Limb (tissue), 2 donors: ENCODE measurements around the gene ACOT7.

Source experiments
- DNase-seq, 2 donors: peaks; one replicate each; pipeline ENCODE4 v3.0.0-alpha.2; 2016; ENCODE audit errors: extremely low spot score in 2 of 2

The ACOT7 gene

DNA sequence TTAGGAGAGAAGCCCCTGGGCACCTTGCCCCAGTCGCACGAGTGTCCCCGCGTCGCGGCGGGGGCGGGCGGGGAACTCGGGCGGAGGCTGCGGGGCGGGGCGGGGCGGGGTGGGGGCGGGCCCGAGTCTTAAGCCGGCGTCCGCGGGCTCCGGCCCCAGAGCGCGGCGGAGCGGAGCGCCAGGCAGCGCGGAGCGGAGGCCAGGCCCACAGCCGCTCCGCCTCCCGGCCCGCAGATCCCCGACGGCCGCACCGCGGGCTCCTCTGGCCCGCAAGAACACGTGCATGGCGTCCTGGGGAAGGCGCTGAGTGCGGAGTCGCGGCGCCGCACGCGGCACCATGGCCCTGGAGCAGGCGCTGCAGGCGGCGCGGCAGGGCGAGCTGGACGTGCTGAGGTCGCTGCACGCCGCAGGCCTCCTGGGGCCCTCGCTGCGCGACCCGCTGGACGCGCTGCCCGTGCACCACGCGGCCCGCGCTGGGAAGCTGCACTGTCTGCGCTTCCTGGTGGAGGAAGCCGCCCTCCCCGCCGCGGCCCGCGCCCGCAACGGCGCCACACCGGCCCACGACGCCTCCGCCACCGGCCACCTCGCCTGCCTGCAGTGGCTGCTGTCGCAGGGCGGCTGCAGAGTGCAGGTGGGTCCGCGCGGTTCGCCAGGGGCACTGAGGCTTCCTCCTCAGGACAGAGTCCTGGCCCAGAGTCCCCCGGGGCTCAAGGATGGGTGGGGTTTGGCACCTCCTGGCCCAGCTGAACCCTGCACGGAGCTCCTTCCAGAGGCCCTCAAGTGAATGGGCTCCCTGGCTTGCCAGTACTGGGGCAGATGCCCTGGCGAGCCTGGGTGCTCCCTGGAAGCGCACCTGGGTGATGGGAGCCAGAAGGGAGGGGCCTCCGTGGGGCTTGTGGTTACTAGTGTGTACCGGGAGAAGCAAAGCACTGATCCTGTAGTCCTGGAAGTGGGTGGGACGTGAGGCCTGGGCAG, 31.3 kb upstream of the ACOT7 start, which contains the start of gene ESPN:
TSS of gene ESPN (plus strand) at position 158 of the 975 bp plus-strand sequence. CDS start at position 338, 180 bp downstream.
- DNase-seq: no peak

DNA sequence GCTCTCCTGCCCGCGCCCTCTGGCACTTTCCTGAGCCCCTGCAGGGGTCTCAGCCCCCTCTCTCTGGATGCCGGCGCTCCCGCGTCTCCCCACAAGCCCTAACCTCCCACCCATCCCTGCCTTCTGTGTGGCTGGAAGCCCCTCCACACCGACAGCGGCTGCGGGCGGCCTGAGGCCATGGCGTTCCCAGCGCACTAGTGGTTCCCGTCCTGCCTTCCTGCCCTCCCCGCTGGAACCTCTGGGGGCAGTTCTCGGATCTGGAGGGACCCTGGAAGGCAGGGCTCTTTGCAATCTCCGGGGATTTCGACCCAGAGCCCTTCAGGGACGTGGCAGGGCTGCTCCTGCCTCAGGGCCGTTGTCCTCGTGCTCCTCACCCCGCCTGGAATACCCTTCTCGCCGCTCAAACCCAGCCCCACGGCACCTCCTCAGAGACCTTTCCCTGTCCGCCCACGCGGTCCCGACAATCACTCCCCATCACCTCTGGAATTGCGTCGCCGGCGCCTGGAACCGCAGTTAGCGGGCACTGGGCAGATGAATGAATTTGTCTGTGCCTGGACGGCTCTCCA, 30.5 kb upstream of the ACOT7 start:
- no peak for DNase-seq

DNA sequence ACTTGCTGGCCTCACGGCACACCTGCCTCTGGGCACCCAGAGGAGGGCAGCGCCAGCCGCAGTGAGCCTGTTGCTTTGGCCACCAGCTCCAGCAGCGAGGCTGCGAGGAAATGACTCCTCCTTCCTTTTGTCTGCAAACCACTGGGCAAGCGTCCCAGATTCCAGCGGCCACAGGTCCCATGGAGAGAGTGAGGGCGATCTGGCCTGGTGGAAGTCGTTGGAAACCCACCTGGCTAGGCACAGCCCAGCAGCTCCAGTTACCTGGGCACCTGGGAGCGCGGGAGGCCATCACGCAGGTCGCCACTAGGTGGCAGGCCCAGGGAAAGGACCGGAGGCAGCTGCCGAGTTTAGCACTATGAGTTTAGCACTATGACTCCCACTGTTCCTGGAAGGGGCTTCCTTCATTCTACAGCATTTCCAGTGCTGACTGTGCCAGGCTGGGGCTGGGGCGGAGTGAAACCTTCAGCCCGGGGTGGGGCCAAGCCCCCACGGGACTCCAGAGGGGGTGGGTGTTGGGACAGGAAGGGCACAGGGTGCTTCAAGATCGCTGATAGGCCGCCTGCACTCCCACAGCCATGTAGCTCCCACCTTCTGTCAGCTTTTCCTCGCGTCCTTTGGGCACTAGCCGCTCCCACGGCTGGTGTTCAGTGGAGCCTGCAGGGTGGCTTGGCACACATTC, 29.9 kb upstream of the ACOT7 start:
- no peak for DNase-seq

DNA sequence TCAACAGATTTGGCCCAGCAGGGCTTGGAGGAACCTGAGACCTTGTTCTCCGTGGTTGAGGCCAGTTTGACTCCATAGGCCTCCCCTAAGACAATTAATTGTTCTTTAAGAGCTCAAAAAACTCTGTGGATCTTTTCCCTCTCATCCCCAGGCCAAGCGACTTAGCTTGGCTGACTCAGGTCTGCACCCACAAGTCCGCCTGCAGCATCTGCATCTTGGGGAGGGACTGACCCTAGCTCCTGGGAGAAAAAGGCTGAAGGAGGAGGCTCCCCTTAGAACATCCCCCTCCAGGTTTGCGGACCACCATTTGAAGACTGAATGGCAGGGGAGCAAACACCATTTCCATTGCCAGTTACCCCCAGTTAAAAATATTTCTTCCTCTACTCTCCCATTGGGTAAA, 27.7 kb upstream of the ACOT7 start:
- DNase-seq: no peak

DNA sequence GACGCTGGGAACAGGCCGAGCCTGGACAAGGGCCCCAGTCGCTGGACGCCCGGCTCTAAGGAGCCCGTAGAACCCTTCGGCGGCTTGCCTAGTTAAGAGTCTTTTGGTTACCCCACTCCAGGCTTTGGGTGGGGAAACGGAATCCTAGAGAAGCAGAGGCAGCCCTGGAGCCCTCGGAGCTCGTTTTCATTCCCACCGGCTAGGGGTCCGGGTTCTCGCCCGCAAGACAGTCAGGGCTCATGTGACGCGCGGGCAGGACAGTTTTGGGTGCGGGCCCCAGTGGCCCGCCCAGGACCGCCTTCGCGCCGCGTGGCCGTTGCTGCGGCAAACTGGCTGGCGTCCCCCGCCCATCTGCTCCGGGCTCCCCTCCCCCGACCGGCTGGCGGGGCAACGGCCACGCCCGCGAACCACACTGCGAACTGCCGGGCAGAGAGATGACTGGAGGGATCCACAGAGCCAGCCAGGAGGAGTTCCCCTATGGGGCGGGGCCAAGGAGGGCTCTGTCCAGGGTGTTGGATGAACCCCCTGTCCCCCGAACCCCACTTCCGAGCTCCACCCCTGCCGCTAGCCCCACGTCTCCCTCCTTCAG, 27.0 kb upstream of the ACOT7 start:
- DNase-seq: no peak

DNA sequence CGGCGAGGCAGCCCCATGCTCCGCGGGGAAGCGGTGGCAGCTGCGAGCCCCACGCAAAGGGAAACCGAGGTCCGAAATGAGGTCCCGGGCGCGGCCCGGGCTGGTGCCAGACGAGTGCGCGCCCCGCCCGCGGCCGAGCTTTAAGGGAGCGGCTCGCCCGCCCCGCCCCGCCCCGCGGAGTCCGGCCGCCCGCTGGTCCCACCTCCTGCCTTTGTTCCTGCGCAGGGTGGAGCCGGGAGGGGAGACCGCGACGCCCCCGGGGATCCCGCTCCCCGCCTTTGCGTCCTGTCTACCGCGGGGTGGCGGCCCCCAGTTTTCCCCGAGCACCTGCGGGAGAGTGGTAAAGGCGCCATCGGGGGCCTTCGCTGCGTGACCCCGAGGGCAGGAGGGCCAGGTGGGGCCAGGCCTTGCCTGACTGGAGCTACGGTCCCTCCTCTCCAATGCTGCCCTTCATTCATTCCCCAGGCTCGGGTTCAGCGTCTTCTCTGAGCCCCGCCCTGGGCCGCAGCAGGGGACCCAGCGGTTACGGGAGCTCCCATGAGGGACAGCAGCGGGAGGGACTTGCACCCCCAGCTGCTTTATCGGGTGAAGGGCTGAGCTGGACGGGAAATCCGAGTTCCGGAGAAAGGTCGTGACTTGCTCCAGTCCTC, 26.4 kb upstream of the ACOT7 start, which contains the start of gene HES2:
TSS of gene HES2 (minus strand) at position 116 of the 650 bp plus-strand sequence. CDS start at position 17, 99 bp downstream.
- DNase-seq: no peak

DNA sequence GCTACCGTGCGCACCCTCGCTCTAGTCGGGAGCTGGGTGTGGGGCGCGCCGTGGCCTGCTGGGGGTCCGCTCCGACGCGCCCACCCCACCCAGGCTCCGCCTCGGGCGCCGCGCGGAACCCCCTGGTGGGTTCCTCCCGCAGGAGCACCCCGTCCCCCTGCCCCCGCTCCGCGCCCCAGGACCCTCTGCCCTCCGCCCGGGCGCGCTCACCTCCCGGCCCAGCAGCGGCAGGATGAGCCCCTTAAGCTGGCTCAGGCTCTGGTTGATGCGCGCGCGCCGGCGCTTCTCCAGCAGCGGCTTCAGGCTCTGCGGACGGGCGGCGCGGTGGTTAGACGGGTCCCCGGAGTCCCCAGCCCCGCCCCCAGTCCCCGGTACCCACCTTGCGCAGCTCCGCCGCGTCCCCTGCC, 25.8 kb upstream of the ACOT7 start:
- DNase-seq: no peak

DNA sequence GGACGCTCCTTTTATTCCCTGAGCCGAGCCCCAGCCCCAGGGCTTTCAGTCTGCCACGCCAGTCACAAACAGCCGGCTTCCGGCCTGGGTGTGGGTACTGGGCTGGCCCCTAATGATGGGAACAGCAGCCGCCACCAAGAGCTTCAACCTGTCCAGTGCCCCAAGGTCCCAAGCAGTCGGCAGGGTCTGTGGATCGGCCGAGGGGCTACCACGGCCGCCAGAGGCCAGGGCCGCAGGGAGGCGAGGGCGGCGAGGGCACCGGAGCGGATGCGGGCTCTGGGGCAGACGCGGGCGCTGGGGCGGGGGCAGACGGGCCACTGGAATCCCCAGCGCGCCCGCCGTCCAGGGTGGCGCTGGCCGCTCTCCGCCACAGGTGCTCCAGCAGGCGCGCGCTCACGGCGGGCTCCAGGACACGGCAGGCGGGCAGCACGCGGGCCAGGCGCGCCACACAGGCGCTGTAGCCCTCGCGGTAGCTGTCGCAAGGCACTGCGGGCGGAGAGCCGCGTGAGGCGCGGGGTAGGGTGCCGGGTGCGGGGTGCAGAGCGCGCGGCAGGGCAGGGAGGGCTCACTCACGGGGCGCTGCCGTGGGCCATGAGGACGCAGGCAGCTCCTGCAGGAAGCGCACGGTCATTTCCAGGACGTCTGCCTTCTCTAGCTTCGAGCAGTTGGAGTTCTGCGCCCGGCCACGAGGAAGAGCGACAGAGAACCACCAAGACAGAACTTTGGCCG, 25.3 kb upstream of the ACOT7 start:
- no peak for DNase-seq

DNA sequence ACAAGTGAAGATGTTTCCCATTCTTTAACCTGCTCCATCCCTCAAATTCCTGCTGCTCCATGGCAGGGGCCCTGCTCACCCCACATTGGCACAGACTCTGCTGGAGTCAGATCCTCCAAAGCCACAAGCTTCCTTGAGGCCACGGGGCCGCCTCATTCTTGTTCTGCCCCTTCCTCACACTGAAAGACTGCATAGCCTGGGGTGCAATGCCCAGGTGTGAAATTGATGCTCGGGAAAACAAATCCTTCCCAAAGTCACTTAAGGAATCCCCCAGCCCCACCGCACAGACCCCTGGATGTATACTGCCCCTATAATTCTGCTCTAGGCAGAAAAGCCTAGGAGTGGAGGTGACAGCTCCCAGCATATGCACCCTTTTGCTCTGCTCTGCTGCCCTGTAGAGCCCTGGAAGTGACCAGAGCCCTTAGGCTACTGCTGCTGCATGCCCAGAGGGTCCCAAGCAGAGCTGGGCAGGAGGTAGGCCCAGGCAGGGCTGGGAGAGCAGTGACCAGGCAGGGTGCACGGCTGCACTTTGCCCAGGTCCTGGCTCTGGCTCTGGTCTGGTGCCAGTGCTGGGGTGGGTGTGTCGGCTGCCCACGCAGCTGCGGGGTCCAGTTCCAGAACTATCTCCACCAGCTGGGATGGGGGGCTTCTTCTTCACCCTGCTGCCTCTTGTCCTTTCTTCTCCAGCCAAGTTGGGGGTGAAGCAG, 24.5 kb upstream of the ACOT7 start:
- no peak for DNase-seq

DNA sequence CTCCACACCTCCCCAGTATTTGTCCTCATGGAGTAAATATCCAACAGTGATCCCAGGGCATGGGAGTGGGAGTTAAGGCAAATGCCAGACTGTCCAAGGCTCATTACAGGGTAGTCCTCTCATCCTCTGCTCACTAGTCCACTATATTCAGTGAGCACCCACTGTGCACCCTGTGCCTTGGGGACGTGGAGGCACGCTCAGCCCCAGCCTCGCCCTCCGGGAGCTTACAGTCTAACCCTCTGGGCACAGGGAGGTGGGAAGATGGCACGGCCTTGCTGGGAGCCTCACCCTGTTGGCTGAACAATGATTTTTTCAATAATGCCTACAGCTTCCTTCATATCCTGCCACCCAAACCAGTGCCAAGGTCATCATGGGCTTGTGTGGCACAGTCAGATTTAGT, 23.3 kb upstream of the ACOT7 start:
- DNase-seq: no peak

DNA sequence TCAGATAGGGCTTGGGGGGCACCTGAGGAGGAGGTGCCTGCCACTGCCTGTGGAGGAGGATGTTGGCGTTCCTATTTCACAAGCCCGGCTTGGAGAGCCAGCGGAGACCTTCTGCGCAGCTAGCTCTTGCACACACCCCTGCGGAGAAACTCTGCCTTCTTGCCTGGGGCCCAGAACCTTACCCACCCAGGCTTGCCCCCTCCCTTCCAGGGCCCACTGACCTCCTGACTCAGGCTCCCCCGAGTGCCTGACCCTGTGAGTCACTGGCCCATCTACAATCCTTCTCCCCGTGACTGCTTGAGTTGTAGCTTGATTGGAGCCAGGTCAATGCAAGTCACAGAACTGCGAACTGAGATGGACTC, 22.7 kb upstream of the ACOT7 start:
- DNase-seq: no peak

DNA sequence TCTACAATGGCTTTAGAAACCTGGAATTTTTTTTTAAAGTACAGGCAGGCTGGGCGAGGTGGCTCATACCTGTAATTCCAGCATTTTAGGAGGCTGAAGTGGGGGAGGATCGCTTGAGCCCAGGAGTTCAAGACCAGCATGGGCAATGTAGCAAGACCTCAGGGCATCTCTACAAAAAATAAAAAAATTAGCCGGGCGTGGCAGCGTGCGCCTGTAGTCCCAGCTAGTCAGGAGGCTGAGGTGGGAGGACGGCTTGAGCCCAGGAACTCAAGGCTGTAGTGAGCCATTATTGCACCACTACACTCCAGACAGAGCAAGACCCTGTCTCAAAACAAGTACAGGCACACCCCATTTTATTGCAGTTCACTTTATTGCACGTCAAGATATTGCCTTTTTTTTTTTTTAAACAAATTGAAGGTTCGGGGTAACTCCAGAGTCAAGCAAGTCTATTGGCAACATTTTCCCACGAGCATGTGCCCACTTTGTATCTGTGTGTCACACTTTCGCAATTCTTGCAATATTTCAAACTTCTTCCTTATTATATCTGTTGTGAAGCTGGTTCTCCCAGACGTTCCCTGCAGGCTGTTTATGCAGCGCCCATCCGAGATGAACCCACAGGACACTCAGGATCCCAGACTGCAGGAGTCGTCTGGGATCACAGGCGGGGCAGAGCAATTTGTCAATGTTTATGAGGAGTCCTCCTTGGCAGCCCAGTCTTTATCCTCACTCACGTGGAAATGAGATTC, 21.5 kb upstream of the ACOT7 start:
- no peak for DNase-seq

DNA sequence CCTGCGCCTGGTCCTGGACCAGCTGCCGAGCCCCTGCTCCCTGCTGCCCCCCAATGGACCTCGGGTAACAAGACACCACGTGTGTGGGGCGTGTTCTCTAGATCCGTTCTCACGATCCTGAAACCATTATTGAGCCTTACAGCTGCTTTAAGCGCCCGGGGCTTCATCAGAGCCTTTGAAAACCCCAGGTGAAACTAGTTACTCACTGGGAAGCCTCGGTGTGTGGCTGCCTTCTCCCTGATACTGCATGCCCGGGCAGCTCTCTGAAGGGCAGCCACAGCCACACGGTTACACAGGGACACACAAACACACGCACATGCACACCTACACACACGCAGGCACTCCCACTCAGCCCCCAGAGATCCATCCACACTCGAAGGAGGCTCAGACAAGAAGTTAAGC, 20.9 kb upstream of the ACOT7 start:
- no peak for DNase-seq

DNA sequence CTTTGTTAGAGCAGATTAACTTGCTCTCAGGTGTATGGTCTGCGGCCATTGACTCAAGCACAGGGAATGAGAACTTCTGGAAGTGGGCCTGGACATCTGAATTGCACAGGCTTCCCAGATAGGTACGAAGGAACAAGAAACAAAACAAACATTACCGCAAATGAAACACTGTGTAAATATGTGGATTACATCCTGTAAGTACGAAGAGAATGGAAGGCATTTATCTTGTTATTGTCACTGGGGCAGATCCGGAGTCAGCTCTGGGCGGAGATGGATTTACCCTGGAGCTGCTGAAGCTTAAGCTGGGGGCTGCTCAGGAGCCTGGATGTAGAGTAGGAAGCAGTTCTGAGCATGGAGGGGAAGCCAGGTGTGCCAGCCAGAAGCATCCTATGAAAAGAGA, 19.3 kb upstream of the ACOT7 start:
- DNase-seq: no peak

DNA sequence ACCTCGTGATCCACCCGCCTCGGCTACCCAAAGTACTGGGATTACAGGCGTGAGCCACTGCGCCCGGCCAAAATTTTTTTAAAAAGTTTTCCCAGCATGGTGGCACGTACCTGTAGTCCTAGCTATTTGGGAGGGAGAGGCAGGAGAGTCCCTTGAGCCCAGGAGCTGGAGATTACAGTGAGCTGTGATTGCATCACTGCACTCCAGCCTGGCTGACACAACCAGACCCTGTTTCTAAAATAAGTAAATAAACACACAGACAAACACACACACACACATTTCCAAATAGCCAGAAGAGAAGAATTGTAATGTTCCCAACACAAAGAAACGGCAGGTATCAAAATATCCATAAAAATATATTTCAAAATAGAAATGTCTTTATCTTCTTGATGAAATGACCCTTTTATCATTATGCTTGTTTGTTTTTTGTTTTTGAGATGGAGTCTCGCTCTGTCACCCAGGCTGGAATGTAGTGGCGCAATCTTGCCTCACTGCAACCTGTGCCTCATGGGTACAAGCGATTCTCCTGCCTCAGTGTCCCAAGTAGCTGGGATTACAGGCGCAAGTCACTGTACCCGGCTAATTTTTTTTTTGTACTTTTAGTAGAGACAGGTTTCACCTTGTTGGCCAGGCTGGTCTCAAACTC, 16.8 kb upstream of the ACOT7 start:
- no peak for DNase-seq

DNA sequence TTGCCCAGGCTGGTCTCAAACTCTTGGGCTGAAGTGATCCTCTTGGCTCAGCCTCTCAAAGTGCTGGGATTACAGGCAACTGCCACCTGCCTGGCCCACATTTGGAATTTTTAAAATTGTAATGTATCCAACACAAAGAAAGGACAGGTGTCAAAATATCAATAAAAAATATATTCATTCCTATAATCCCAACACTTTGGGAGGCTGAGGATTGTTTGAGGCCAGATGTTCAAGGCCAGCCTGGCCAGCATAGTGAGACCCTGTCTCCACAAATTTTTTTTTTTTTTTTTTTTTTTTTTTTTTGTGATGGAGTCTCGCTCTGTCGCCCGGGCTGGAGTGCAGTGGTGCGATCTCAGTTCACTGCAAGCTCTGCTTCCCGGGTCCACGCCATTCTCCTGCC, 16.2 kb upstream of the ACOT7 start:
- DNase-seq: no peak

DNA sequence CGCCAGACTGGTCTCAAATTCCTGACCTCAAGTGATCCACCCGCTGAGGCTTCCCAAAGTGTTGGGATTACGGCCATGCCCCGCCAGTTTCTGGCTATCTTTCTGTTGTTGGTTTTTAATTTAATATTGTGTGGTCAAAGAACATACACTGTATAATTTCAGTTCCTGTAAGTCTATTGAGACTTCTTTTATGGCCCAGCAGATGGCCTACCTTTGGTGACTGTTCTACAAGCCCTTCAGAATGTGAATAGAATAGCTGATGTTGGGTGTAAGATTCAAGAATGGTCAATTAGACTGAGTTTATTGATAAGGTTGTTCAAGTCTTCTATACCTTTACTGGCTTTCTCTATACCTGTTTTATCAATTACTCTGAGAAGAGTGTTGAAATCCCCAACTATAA, 15.5 kb upstream of the ACOT7 start:
- DNase-seq: no peak

DNA sequence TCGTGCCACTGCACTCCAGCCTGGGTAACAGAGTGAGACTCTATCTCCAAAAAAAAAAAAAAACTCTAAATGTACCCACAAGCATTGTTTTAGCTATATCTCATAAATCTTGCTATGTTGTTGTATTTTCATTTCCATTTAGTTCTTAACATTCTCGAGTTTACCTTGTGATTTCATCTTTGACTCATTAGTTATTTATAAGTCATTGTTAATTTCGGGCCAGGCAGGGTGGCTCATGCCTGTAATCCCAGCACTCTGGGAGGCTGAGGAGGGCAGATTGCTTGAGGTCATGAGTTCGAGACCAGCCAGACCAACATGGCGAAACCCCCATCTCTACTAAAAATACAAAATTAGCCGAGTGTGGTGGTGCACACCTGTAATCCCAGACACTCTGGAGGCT, 14.5 kb upstream of the ACOT7 start:
- no peak for DNase-seq

DNA sequence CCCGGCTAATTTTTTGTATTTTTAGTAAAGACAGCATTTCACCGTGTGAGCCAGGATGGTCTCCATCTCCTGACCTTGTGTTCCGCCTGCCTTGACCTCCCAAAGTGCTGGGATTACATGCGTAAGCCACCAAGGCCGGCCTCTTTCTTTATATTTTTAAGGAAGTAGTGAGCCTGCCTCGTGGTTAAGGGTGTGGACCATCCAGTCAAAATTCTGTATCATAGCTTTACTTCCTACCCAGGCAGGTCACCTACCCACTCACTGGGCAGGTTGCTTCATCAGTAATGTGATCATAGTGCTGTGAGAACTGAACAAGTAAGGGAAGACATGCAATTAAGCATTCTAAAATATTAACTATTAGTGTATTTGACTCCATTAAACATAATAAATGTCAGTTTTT, 8.1 kb upstream of the ACOT7 start:
- DNase-seq: no peak
